ENCODE measurements around the gene TAPBPL.
"Not testable (repeated sequence)": the region's sequence is repeated elsewhere in the genome, so short reads cannot be mapped to it uniquely, and the experiment has no call there.

The TAPBPL gene, protein sequence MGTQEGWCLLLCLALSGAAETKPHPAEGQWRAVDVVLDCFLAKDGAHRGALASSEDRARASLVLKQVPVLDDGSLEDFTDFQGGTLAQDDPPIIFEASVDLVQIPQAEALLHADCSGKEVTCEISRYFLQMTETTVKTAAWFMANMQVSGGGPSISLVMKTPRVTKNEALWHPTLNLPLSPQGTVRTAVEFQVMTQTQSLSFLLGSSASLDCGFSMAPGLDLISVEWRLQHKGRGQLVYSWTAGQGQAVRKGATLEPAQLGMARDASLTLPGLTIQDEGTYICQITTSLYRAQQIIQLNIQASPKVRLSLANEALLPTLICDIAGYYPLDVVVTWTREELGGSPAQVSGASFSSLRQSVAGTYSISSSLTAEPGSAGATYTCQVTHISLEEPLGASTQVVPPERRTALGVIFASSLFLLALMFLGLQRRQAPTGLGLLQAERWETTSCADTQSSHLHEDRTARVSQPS

GRCh38 chr12:6451348-6452244 lies at the start of gene TAPBPL:
TAPBPL (plus strand) TSS chr12:6452042; CDS start chr12:6452249, 207 bp downstream.
- peak; percentile 82 for DNase-seq (ENCODE audit: low spot score)

GRCh38 chr12:6404390-6404789 lies 47.5 kb upstream of the TAPBPL start:
- DNase-seq (ENCODE audit: low spot score) = no peak

- no peak for DNase-seq (ENCODE audit: low spot score)
Measured at GRCh38 chr12:6405963-6406362, 45.9 kb upstream of the TAPBPL start.

- DNase-seq (ENCODE audit: low spot score) = no peak
Measured at GRCh38 chr12:6407236-6407954, 44.4 kb upstream of the TAPBPL start.

DNA sequence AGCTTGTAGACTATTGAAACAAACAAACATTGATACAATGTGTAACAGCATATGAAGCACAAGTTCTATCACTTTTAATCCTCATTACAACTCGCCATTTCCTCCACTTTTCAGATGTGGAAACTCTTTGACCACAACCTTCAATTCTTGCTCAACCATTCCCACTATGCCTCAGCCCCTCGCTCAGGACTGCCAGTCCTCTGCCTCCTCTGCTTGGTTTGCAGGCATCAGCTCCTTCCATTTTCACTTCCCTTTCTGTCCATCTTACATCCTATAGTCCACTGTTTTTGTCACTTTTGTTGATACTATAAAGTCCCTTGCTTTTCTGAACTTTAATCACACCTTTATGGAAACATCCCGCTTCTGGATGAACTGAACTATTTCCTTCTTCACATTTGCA lies 35.2 kb upstream of the TAPBPL start:
- no peak for DNase-seq (ENCODE audit: low spot score)

DNA sequence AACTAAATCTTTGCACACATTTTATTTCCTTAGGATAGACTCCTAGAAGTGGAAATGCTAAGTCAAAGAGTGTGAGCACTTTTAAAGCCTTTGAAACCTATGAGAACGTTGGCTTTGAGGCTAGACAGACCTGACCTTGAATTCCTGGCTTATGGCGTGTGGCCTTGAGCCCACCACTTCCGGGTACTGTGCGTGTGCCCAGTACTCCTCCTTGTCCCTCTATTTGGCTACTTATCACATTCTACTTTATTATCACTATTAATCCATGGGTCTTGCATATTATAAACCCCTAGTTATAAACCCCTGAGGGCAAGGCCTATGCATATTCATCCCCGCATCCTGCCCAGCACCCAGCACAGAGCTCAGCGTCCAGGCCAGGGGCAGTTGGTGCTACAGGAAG lies 33.0 kb upstream of the TAPBPL start:
- DNase-seq (ENCODE audit: low spot score) = no peak

- DNase-seq (ENCODE audit: low spot score) = no peak
Measured at GRCh38 chr12:6420364-6420763, 31.5 kb upstream of the TAPBPL start.

DNA sequence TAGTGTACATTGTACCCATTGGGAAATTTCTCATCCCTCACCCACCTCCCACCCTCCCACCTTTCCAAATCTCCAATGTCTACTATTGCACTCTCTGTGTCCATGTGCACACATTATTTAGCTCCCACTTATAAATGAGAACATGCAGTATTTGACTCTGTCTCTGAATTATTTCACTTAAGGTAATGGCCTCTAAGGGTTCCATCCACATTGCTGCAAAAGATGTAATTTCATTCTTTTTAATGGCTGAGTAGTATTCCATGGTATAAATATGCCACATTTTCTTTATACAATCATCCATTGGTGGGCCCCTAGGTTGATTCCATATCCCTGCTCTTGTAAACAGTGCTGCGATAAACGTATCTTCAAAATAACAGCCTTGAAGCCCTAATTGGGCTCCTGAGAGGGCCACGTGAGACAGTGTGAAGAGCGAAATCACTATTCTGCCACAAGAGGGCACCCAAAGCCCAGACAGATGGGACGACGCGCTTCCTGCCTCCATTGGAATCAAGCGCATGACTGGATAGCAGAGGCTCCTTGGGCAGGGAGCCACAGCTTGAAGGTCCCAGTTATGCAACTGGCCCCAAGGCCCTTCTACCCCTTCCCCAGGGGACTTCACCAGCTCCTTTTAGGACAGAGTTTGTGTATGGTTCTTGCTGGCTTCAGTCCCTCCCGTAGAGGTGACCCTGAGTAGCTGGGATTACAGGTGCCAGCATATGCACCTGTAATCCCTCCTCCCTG lies 28.4 kb upstream of the TAPBPL start:
- DNase-seq (ENCODE audit: low spot score) = peak; percentile 88

DNA sequence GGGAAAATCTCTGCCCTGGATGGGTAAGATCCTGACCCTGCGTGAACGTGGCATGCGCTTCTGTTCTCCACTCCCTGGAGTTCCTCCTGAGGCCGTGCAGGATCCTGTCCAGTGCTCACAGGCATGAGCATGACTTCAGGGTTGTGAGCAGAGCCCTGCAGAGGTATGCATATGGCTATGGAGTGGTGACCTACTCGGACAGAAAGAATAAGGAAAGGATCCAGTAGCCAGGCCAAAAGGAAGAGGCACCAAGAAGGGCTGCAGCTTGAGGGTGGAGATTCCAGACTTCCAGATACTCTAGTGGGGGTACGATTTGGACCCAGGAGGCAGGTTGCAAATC lies 27.9 kb upstream of the TAPBPL start:
- no peak for DNase-seq (ENCODE audit: low spot score)

DNA sequence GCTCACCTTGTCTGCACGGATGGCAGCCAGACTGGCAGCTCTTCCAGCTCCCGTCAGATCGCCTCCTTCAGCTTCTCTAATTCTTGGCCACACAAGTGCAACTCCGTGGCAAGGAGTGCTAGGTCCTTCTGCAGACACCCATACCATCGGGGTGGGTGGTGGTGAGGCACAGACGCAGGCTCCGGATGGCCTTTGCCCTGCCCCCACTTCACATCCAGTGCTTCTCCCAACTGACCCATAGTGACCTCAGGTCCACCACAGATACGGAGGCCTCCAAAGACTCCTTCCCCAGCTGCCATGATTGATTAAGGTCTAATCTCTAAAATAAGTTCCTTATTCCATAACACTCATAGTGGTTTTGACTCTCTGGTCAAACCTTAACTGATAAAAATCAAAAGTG lies 27.0 kb upstream of the TAPBPL start:
- DNase-seq (ENCODE audit: low spot score) = no peak

- no peak for DNase-seq (ENCODE audit: low spot score)
Measured at GRCh38 chr12:6425590-6426531, 26.0 kb upstream of the TAPBPL start.

GRCh38 chr12:6426882-6427671 lies 24.8 kb upstream of the TAPBPL start:
- peak; percentile 90 for DNase-seq (ENCODE audit: low spot score)

DNA sequence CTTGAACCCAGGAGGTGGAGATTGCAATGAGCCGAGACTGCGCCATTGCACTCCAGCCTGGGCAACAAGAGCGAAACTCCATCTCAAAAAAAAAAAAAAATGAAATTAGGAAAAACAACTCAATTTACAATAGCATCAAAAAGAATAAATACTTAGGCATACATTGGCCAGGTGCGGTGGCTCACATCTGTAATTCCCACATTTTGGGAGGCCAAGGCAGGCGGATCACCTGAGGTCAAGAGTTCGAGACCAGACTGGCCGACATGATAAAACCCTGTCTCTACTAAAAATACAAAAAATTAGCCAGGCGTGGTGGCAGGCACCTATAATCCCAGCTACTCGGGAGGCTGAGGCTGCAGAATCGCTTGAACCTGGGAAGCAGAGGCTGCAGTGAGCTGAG lies 24.0 kb upstream of the TAPBPL start:
- DNase-seq (ENCODE audit: low spot score) = not testable (repeated sequence)

DNA sequence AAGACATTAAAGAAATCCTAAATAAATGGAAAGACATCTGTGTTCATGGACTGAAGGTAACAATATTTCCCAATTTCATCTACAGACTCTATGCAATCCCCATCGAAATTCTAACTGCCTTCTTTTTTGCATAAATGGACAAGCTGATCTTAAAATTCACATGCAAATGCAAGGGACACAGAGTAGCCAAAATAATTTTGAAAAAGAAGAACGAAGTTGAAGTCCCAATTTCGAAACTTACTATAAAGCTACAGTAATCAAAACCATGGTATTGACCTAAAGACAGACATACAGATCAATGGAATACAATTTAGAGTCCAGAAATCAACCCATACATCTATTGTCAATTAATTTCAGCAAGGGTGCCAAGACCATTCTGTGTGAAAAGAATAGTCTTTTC lies 23.5 kb upstream of the TAPBPL start:
- no peak for DNase-seq (ENCODE audit: low spot score)

DNA sequence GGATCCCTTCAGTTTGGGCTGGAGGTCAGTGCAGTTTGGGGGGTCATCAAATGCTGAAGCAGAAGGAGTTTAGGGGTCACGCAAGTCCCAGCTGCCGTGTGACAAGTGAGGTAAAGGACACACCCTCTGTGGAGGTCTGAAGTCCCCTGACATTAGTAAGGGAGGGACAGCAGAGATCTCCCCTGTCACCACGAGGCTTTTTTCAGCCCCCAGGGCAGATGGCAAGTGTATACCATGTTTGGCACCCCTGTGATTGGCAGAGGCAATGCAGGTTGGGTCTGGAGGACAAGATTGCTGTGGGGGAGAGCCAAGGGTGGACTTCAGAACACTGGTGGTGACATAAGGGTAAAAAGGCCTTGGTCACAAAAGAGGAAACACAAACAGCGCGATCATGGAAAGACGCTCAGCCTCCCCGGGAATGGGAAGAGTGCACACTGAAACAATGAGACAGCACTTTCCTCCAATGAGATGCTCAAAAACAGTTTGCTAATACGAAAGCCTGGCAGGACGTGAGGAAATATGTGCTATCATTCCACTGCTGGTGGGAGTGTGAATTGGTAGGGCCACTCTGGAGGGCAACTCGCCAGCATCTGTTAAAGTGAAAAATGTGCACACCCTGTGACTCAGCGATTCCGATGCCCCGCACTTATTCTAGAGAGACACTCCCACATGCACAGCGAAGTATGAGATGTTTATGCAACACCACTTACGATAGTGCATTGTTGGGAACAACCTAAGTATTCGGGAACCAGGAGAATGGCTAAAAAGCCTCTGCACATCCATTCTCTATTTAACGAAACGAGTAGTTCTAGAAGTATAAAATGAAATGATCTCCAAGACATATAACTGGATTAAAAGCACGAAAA lies 21.5 kb upstream of the TAPBPL start:
- DNase-seq (ENCODE audit: low spot score) = no peak

DNA sequence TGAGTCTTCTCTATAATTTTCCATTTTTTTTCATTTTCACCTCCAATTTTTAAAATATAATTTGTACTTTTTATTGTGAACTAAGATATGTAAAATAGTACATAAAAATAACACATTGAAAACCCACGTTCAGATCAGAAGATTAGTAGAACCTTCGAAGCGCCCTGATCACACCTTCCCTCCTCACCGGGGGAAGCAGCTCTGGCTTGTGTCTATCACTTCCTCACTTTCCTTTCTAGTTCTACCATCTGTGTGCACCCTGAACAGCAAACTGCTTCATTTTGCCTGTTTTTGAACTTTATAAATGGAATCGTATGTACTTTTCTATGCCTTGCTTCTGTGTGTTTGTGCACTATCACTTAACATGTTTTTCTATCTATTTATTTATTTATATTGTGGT lies 18.9 kb upstream of the TAPBPL start:
- DNase-seq (ENCODE audit: low spot score) = no peak

DNA sequence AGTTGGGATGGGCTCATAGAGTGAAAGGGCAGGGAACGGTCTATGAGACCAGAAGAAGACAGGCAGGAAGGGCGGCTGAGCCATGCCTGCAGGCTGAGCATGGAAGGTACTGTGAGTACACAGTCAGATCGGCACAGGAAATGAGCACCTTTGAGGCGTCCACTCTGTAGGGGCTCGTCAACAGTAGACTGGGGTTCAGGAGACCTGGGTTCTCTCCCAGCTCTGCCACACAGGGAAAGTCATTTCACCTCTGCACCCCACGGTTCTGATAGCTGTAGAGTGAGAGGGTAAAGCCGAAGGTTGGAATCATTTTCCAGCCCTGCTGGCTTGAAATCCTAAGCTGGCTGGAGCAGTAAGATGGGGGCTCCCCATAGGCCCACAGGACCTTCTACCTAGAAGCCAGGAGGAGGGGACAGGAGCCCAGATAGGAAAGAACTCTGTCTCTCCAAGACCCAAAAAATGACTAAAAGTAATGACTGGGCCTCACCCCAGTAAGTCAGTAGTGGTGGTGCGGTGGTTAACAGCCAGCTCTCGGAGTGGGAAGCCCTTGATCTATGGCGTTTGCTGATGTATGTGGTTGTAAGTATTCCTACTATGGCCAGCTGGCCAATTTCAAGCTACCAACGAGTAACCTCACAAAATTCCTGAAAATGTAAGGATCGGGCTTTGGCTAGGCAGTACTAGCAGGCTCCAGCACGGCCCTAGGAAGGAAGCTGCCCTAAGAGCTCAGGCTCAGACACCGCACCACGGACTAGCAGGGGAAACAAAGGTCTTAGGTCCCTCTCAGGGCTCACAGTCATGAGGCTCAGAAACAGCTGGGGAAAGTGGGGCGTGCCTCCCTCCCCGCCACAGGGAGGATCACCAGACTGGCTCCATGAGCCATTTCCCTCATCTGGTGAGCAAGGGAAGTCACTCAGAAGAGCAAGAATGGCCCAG lies 17.4 kb upstream of the TAPBPL start:
- DNase-seq (ENCODE audit: low spot score) = peak; percentile 43
